HCT116 (cell line): ENCODE results near the gene GSK3A.
"Not testable (repeated sequence)": the region's sequence is repeated elsewhere in the genome, so short reads cannot be mapped to it uniquely, and the experiment has no call there.

Experiments used
- JUND ChIP-seq: IDR thresholded peaks from 2 replicates; pipeline ENCODE4 v1.6.1; 2012
- TF ChIP-seq, protein P1 (sequence below), 3 experiments: fragments of 200-600 bp in 1 of 3; sonication (generic) in 1 of 3; IDR thresholded peaks in 2 of 3; conservative IDR thresholded peaks in 1 of 3; 2 replicates each; pipeline ENCODE4 v1.5.1; 2012 to 2017; ENCODE audit warnings: low read depth in 2 of 3, low read length in 2 of 3, antibody characterized with exemption in 1 of 3, borderline replicate concordance in 1 of 3, control low read depth in 1 of 3, mild to moderate bottlenecking in 1 of 3, mixed read lengths in 1 of 3, mixed run types in 1 of 3, moderate library complexity in 1 of 3; ENCODE audit not compliant: insufficient read depth in 1 of 3

DNA sequence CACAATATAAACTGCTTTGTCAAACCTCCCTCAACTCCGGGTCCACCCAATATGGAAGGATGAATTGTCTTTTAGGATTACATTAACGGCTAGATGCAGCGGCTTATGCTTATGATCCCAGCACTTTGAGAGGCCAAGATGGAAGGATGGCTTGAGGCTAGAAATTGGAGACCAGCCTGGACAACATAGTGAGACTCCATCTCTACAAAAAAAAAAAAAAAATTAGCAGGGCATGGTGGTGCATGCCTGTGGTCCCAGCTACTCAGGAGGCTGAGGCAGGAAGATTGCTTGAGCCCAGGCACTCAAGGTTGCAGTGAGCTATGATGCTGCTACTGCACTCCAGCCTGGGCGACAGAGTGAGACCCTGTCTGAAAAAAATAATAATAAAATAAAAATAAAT is 23.7 kb upstream of the GSK3A start:
- TF ChIP-seq, protein P1, sequence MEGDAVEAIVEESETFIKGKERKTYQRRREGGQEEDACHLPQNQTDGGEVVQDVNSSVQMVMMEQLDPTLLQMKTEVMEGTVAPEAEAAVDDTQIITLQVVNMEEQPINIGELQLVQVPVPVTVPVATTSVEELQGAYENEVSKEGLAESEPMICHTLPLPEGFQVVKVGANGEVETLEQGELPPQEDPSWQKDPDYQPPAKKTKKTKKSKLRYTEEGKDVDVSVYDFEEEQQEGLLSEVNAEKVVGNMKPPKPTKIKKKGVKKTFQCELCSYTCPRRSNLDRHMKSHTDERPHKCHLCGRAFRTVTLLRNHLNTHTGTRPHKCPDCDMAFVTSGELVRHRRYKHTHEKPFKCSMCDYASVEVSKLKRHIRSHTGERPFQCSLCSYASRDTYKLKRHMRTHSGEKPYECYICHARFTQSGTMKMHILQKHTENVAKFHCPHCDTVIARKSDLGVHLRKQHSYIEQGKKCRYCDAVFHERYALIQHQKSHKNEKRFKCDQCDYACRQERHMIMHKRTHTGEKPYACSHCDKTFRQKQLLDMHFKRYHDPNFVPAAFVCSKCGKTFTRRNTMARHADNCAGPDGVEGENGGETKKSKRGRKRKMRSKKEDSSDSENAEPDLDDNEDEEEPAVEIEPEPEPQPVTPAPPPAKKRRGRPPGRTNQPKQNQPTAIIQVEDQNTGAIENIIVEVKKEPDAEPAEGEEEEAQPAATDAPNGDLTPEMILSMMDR (IDR thresholded peaks at IDR 0.05 in 2 of 3, conservative IDR thresholded peaks at IDR 0.05 in 1 of 3; ENCODE audit: borderline replicate concordance in 1 of 3, insufficient read depth in 1 of 3, low read depth in 2 of 3, low read length in 2 of 3), result not testable (repeated sequence)
- TF ChIP-seq JUND, result not testable (repeated sequence)
